Measurements from ENCODE around the gene SSC5D. TPM values are rescaled to one million over a fixed set of nuclear protein-coding genes. Genes with fewer than 3 reads are reported as not detected.

The SSC5D gene
- total and polyA plus RNA-seq, 2 of the 4 experiments (the other 2 are of a cell fraction), result 1.4 to 19.1 TPM

GRCh38 chr19:55440411-55441105 lies 47.7 kb upstream of the SSC5D start:
- Histone ChIP-seq H3K4me2 (ENCODE audit: low read depth, low read length) (no peak overlapping the region), H3K9me1 (ENCODE audit: insufficient read depth, low read length) (no peaks in the 10 kb centered on the region; the same call in 1 of the 2 replicates), H2BK20ac (ENCODE audit: low read depth, low read length) (no peak overlapping the region), H3K4ac (ENCODE audit: low read depth, low read length) (no peak overlapping the region), H3K79me1 (ENCODE audit: low read depth in 1 of 2, low read length in 2 of 2) (no peaks in the 10 kb centered on the region), H3K27me3 (ENCODE audit: control insufficient read depth, insufficient read depth, low read length) (peaks cover 60% of the 10 kb centered on the region), H3K23ac (ENCODE audit: low read depth, low read length) (no peak overlapping the region), H2BK15ac (ENCODE audit: low read depth, low read length) (no peak overlapping the region), H4K91ac (ENCODE audit: insufficient read depth, low read depth, low read length) (no peak overlapping the region), H2AK9ac (replicated peaks; ENCODE audit: low read depth, low read length, poor library complexity) (no peak overlapping the region), H3K18ac (ENCODE audit: low read depth, low read length) (no peak overlapping the region), H2AK5ac (ENCODE audit: low read depth, low read length) (no peak overlapping the region), H3K4me3 (ENCODE audit: insufficient read depth, low read depth, low read length) (no peak overlapping the region), H3K56ac (ENCODE audit: extremely low read depth, insufficient read depth, low read length) (no peak overlapping the region), H4K8ac (ENCODE audit: low read depth in 2 of 2, low read length in 2 of 2) (no peak overlapping the region), H3K9me3 (ENCODE audit: control insufficient read depth, insufficient read depth, low read length) (no peaks in the 10 kb centered on the region), H2BK120ac (ENCODE audit: low read depth, low read length) (no peak overlapping the region), H2AFZ (replicated peaks; ENCODE audit: low read length, poor library complexity) (peak overlapping the region; percentile 8), H2BK5ac (ENCODE audit: low read depth, low read length, poor library complexity, severe bottlenecking) (no peak overlapping the region), H3K27ac (ENCODE audit: insufficient read depth, low read length) (no peak overlapping the region), H4K5ac (ENCODE audit: low read depth, low read length) (no peak overlapping the region), H3K14ac (replicated peaks; ENCODE audit: low read depth, low read length) (no peak overlapping the region), H3K9ac (ENCODE audit: low read depth, low read length) (no peak overlapping the region), H3K36me3 (ENCODE audit: control insufficient read depth, insufficient read depth, low read length) (no peaks in the 10 kb centered on the region), H4K20me1 (ENCODE audit: insufficient read depth, low read length) (no peaks in the 10 kb centered on the region), H3K4me1 (ENCODE audit: control insufficient read depth, insufficient read depth, low read length) (no peaks in the 10 kb centered on the region)
- CTCF ChIA-PET, result no interaction called here
- ATAC-seq (ENCODE audit: low read depth), result no peak
- WGBS, 2 experiments (ENCODE audit: extremely low coverage in 2 of 2, insufficient read length in 1 of 2), result 7% methylated on average over 11 of the region's 39 CpGs; no CpG with 5 or more reads in 1 of the 2 experiments
- TF ChIP-seq CTCF (conservative IDR thresholded peaks at IDR 0.05; ENCODE audit: low read depth, low read length) (no peak), USF2 (IDR thresholded peaks at IDR 0.05; ENCODE audit: low read depth, low read length) (no peak), ELK1 (IDR thresholded peaks at IDR 0.05; ENCODE audit: borderline replicate concordance, low read depth, low read length) (no peak), FOS (IDR thresholded peaks at IDR 0.05; ENCODE audit: low read depth, low read length) (no peak), CHD1 (IDR thresholded peaks at IDR 0.05; ENCODE audit: low read depth, low read length) (no peak), RFX5 (IDR thresholded peaks at IDR 0.05; ENCODE audit: low read depth, low read length) (no peak), MAZ (IDR thresholded peaks at IDR 0.05; ENCODE audit: borderline replicate concordance, low read depth, low read length) (no peak), CEBPB (IDR thresholded peaks at IDR 0.05; ENCODE audit: low read depth, low read length) (no peak), POLR2A (IDR thresholded peaks at IDR 0.05; ENCODE audit: low read depth, low read length) (no peak), RCOR1 (IDR thresholded peaks at IDR 0.05; ENCODE audit: insufficient replicate concordance, low read length) (no peak), RAD21 (IDR thresholded peaks at IDR 0.05; ENCODE audit: low read length) (no peak), SMC3 (IDR thresholded peaks at IDR 0.05; ENCODE audit: low read depth, low read length) (no peak), BHLHE40 (IDR thresholded peaks at IDR 0.05; ENCODE audit: low read depth, low read length) (no peak), MAFK (IDR thresholded peaks at IDR 0.05; ENCODE audit: low read depth, low read length) (no peak), MXI1 (IDR thresholded peaks at IDR 0.05; ENCODE audit: borderline replicate concordance, low read depth, low read length) (no peak), NFE2L2 (IDR thresholded peaks at IDR 0.05; ENCODE audit: low read depth, low read length) (no peak)
- DNase-seq, result no peak
- intact Hi-C loops (cut with micrococcal nuclease), result no loop called here
- dilution Hi-C loops (cut with HindIII; ENCODE audit: low sequenced_read_pairs, unreplicated experiment), result no loop called here
- no TSS peak for BruUV-seq (replicated peaks)
- in situ Hi-C loops (cut with MboI; ENCODE audit: low sequenced_read_pairs), result no loop called here
- POLR2A ChIA-PET (ENCODE audit: unreplicated experiment), result no interaction called here

All from IMR-90 (cell line).